ENCODE measurements around the gene SMYD3. TPM values are rescaled to one million over a fixed set of nuclear protein-coding genes. Genes with fewer than 3 reads are reported as not detected.

The SMYD3 gene
- total RNA-seq, 2 donors from 2014 or later, result 23.8 to 34.0 TPM

DNA sequence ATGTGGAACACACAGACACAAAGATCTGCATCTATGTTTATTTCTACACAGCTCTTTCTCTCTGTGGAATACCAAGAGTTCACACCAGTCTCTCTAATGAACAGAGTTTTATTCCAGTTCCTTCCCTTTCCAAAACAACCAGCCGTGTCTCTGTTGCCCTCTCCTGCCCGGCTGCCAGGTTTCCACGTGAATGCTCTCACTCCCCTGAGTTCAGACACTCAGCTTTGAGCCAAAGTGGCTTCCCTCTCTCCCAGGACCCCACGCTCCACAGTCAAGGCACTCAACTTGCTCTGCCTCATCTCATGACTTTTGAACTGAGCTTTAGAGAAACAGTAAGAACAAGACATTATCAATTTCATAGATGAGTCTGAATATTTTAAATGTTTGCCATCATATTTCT is 488.9 kb downstream of the SMYD3 start:
- no peaks in the 10 kb centered on the region for H3K36me3 Mint-ChIP-seq (ENCODE audit: low read depth)
- no peak overlapping the region for H3K4me3 Mint-ChIP-seq
- no peak overlapping the region for H3K27ac Mint-ChIP-seq
- H3K4me1 Mint-ChIP-seq, result peaks cover 11% of the 10 kb centered on the region
- no peaks in the 10 kb centered on the region for H3K27me3 Mint-ChIP-seq
- no peaks in the 10 kb centered on the region for H3K9me3 Mint-ChIP-seq
- no peak for ATAC-seq (replicated peaks)

DNA sequence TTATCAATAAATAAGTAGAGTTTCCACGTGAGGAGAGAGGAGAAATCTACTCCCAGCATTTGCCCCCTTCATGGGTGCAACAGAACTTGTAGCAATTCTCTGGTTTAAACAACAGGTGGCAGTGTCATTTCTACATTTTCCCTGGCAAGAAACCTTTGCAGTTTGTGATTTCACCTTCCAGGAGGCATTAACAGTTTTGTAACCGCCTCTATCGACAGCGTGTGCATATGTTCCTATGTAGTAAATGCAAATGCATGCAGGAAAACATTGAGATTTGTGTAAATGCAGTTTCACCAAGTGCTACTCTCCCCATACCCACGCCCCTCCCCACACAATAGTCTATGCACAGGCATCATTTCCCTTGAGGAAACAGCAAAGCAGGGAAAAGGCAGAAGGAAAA is 494.7 kb downstream of the SMYD3 start:
- H3K27me3 Mint-ChIP-seq, result no peaks in the 10 kb centered on the region
- no peaks in the 10 kb centered on the region for H3K9me3 Mint-ChIP-seq
- ATAC-seq (replicated peaks), result no peak
- H3K4me3 Mint-ChIP-seq, result no peak overlapping the region
- H3K36me3 Mint-ChIP-seq (ENCODE audit: low read depth), result no peaks in the 10 kb centered on the region
- no peaks in the 10 kb centered on the region for H3K4me1 Mint-ChIP-seq
- H3K27ac Mint-ChIP-seq, result no peak overlapping the region

DNA sequence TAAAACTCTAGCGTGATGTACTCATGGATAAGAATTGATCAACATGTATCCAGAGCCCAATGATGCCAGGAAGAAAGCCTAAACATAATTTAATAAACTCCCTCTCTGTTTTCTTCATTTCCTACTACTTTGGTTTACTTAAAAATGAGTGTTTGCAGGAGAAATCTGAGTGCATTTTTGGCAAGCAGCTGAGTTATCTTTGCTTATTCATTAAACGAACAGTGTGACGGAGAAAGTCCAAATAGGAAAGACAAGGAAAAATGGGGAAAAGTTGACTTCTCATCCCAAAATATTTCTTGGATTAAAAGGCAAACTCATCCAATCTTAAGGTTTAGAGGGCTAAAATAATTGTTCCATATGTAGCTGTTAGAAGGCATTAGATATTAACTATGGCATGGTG is 496.7 kb downstream of the SMYD3 start:
- no peak for ATAC-seq (replicated peaks)
- no peaks in the 10 kb centered on the region for H3K36me3 Mint-ChIP-seq (ENCODE audit: low read depth)
- H3K27me3 Mint-ChIP-seq, result no peaks in the 10 kb centered on the region
- no peak overlapping the region for H3K27ac Mint-ChIP-seq
- no peaks in the 10 kb centered on the region for H3K9me3 Mint-ChIP-seq
- no peak overlapping the region for H3K4me3 Mint-ChIP-seq
- no peaks in the 10 kb centered on the region for H3K4me1 Mint-ChIP-seq

DNA sequence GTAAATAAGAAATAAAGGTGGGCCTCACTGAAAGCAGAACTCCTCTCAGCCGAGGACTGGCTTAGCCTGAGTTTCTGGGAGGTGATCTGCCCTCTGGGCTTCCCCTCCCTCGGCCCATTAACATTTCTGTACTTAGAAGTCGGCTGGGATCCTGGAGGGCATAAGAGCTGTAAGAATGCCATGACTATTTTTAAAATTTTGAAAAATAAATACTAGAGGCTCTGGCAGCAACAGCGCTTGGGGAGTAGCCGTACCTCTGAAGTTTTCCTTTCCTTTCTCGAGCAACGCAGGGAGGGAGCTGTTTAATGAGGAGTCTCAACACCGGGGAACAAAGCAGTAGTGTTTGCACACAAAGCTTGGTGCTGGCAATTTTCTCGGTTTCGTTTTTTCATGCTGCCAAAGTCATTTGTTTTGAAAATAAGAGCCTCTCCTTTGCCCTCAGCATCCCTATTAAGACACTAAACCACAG is 498.7 kb downstream of the SMYD3 start:
- Mint-ChIP-seq H3K27ac (no peak overlapping the region), H3K4me3 (no peak overlapping the region), H3K9me3 (no peaks in the 10 kb centered on the region), H3K4me1 (no peaks in the 10 kb centered on the region), H3K36me3 (ENCODE audit: low read depth) (no peaks in the 10 kb centered on the region), H3K27me3 (no peaks in the 10 kb centered on the region)
- ATAC-seq (replicated peaks), result no peak

DNA sequence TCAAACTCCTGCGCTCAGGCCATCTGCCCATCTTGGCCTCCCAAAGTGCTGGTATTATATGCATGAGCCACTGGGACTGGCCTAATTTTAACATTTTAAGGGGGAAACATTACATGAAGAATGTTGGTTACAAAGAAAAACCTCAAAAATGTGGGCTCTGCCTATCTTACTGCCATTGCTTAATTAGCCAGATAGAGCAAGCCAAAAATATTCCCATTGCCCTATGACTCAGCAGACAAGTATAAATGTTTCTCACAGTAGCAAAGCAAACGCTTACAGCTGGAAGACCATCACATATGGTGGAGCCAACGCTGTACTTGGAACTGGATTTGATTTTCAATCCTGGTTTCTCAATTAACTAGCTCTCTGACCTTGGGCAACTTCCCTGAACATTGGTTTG is 502.0 kb downstream of the SMYD3 start:
- no peaks in the 10 kb centered on the region for H3K9me3 Mint-ChIP-seq
- no peaks in the 10 kb centered on the region for H3K4me1 Mint-ChIP-seq
- ATAC-seq (replicated peaks), result no peak
- no peaks in the 10 kb centered on the region for H3K36me3 Mint-ChIP-seq (ENCODE audit: low read depth)
- no peaks in the 10 kb centered on the region for H3K27me3 Mint-ChIP-seq
- H3K4me3 Mint-ChIP-seq, result no peak overlapping the region
- H3K27ac Mint-ChIP-seq, result no peak overlapping the region

DNA sequence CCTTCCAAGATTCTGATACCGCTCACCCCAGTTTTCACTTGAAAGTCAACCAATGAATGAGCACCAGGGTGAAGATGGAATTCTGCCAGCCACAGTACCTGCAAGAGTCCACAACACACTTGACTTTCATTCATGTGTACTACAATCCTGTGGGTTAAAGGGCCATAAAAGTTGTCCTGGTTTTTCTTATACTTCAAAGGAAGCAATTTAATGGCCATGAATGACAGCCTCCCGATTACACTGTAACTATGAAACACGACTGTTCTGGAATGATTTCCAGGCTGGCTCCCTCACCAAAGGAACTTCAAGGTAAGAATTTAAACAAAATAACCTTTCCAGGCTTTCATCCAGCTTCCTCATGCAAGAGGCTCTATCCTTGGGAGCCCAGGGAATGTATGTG is 502.8 kb downstream of the SMYD3 start:
- H3K36me3 Mint-ChIP-seq (ENCODE audit: low read depth), result no peaks in the 10 kb centered on the region
- H3K9me3 Mint-ChIP-seq, result no peaks in the 10 kb centered on the region
- no peak overlapping the region for H3K27ac Mint-ChIP-seq

DNA sequence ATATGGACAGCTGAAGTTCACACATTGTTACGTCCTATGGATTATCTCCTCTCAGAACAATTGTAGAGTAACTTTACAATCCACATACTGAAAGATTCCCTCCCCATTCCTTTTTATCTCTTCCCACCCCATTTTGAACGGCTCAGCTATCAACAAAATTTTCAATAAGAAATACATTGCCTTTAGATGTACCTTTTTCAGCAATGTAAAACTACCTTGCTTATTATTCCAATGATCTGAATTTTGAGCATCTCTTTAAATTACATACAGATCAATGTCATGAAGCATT is 503.7 kb downstream of the SMYD3 start:
- H3K4me3 Mint-ChIP-seq, result no peak overlapping the region
- no peaks in the 10 kb centered on the region for H3K36me3 Mint-ChIP-seq (ENCODE audit: low read depth)
- no peaks in the 10 kb centered on the region for H3K27me3 Mint-ChIP-seq
- no peak overlapping the region for H3K27ac Mint-ChIP-seq
- no peaks in the 10 kb centered on the region for H3K4me1 Mint-ChIP-seq
- no peaks in the 10 kb centered on the region for H3K9me3 Mint-ChIP-seq
- no peak for ATAC-seq (replicated peaks)

More for the DNA sequence above, 502.8 kb downstream of the SMYD3 start:
- no peaks in the 10 kb centered on the region for H3K27me3 Mint-ChIP-seq
- no peak overlapping the region for H3K4me3 Mint-ChIP-seq
- ATAC-seq (replicated peaks), result no peak
- H3K4me1 Mint-ChIP-seq, result no peaks in the 10 kb centered on the region

DNA sequence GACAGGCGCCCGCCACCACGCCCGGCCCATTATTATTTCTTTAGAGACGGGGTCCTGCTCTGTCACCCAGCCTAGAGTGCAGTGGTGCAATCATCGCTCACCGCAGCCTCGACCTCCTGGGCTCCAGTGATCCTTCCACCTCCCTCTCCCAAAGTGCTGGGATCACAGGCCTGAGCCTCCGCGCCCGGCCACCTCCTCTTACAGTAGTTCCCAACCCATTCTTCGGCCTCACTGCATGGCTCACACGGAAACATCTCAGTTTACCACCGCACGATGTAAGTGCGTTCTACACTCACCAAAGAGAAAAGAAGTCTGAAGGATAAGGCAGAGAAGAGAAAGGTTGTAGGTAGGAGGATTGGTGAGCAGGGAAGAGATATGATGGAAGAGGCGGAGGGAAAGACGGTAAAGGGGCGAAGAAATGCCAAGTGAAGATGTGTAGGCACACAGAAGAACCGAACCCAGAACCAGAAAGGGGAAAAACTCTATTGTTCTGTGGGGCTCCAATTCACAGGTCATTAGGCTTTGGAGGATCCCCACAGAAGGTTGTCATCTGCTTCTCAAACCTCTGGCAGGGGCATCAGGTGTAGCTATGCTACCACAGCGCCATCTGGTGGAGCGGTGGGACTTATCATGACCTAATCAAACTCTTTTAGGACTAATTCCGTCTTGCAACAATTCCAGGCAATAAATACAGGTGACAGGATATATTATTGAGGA is 504.2 kb downstream of the SMYD3 start:
- H3K4me1 Mint-ChIP-seq, result no peaks in the 10 kb centered on the region
- no peak overlapping the region for H3K4me3 Mint-ChIP-seq
- H3K27me3 Mint-ChIP-seq, result no peaks in the 10 kb centered on the region

DNA sequence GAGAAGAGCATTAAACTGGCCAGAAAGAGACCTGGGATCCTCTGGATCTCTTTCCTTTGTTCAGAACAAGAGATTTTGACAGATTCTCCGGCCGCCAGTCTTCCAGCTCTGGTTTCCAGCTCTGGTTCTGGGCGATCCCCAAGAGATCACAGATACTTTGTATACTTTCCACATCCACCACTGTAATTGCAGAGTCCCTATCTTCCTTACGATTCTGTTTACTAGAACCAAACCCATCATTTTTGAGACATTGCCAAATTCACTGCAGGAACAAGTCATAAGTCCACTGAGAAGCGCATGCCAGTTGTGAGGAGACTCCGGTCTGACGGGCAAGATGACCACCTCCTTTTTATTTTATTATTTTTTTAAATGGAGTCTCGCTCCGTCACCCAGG is 505.2 kb downstream of the SMYD3 start:
- no peaks in the 10 kb centered on the region for H3K4me1 Mint-ChIP-seq
- no peak for ATAC-seq (replicated peaks)

More for the DNA sequence above, 504.2 kb downstream of the SMYD3 start:
- H3K9me3 Mint-ChIP-seq, result no peaks in the 10 kb centered on the region
- peak; percentile 52 for ATAC-seq (replicated peaks)
- H3K36me3 Mint-ChIP-seq (ENCODE audit: low read depth), result no peaks in the 10 kb centered on the region
- no peak overlapping the region for H3K27ac Mint-ChIP-seq

DNA sequence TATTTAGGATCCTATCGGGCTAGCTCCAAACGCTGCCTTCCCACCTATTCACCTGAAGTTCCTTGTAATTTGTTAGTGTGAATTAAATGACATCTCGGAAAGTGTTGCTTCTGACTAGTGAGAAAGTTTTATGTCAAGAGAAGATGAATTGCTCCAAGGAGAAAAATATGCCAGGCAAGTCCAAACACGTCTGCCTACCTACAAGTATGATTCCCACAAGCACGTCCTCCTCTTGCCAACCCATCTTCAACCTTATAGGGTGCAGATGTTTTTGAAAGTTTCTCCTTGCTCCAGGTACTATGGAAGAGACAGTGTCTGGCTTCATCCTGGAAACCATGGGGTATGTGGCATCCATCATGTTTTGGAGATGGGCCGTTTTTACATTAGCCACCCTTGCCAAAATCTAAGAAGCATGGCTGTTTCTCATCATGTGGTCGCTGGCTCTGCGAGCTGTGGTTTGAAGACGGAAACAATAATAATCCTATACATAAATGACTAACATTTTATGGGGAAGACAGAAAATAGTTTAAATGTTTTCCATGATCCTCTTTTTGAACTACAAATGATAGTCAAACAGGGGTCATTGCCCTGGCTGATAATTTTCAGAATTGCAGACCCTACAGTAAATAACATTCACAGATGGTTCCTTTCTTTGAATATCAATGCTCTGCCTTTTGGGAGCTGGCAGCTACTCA is 505.8 kb downstream of the SMYD3 start:
- H3K4me3 Mint-ChIP-seq, result no peak overlapping the region
- H3K4me1 Mint-ChIP-seq, result no peaks in the 10 kb centered on the region
- no peaks in the 10 kb centered on the region for H3K36me3 Mint-ChIP-seq (ENCODE audit: low read depth)
- no peak overlapping the region for H3K27ac Mint-ChIP-seq
- H3K9me3 Mint-ChIP-seq, result no peaks in the 10 kb centered on the region
- H3K27me3 Mint-ChIP-seq, result no peaks in the 10 kb centered on the region
- ATAC-seq (replicated peaks), result no peak

More for the DNA sequence above, 505.2 kb downstream of the SMYD3 start:
- Mint-ChIP-seq H3K36me3 (ENCODE audit: low read depth) (no peaks in the 10 kb centered on the region), H3K27ac (no peak overlapping the region), H3K4me3 (no peak overlapping the region), H3K27me3 (no peaks in the 10 kb centered on the region), H3K9me3 (no peaks in the 10 kb centered on the region)

DNA sequence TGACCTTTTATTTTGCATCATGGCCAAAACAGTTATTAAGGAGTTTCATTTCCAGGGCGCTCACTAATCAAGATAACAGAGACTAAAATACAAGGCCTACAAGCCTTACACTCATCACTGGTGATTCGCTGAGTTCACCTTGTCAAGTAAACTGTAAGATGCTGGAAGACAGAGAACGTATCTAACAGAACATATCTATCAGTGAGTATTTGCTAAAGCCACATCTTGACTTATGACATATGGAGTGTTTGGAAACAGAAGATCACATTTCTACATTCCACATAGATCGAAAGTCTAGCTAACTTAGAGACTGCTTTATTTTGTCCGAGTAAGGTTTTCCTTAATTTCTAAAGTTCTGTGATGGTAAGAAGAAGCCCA is 506.5 kb downstream of the SMYD3 start:
- no peaks in the 10 kb centered on the region for H3K9me3 Mint-ChIP-seq
- no peaks in the 10 kb centered on the region for H3K4me1 Mint-ChIP-seq
- H3K27ac Mint-ChIP-seq, result peak overlapping the region; percentile 32
- no peak overlapping the region for H3K4me3 Mint-ChIP-seq
- no peaks in the 10 kb centered on the region for H3K36me3 Mint-ChIP-seq (ENCODE audit: low read depth)
- H3K27me3 Mint-ChIP-seq, result no peaks in the 10 kb centered on the region
- ATAC-seq (replicated peaks), result no peak

DNA sequence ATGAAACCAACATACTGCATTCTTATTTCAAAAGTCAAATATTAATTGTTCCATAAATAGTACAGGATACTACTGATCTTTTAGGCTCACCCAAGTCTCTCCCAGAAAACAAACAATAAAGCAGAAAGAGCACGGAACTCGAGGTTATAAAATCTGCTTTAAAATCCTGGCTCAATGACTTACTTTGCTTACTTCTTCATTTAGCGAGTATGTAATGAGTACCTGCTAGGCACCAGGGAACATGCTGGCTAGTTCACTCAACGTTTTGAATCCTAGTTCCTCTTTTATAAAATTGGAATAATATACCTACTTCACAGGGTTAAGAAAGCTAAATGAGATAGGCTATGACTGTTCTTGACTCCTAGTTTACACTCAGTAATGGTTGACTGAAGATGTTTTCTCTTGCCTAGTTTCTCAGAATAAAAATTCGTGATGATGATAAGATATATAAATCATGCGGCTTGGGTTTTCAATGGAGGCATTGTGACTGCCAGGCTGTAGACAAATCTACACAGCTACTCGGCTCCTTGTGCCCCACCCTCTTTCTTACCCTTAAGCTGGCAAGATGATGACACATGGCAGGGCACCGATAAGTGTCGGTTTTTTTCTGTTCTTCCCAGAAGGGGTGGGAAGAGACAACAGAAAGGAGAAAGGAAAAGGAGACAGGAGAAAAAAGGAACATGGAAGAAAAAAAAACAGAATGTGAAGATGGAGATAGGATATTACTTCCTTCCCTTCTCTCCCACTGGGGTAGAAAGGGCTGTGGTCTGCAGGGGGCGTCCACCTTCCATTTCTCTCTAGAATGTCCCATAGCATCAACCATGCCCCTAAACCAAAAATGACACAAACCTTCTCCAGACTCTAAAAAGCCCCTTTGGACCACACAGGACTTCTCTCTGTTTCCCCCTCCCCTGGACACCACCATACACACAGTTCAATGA is 507.1 kb downstream of the SMYD3 start:
- Mint-ChIP-seq H3K4me1 (no peaks in the 10 kb centered on the region), H3K27ac (peak overlapping the region; percentile 32), H3K36me3 (ENCODE audit: low read depth) (no peaks in the 10 kb centered on the region), H3K4me3 (no peak overlapping the region), H3K27me3 (no peaks in the 10 kb centered on the region), H3K9me3 (no peaks in the 10 kb centered on the region)
- ATAC-seq (replicated peaks), result no peak

DNA sequence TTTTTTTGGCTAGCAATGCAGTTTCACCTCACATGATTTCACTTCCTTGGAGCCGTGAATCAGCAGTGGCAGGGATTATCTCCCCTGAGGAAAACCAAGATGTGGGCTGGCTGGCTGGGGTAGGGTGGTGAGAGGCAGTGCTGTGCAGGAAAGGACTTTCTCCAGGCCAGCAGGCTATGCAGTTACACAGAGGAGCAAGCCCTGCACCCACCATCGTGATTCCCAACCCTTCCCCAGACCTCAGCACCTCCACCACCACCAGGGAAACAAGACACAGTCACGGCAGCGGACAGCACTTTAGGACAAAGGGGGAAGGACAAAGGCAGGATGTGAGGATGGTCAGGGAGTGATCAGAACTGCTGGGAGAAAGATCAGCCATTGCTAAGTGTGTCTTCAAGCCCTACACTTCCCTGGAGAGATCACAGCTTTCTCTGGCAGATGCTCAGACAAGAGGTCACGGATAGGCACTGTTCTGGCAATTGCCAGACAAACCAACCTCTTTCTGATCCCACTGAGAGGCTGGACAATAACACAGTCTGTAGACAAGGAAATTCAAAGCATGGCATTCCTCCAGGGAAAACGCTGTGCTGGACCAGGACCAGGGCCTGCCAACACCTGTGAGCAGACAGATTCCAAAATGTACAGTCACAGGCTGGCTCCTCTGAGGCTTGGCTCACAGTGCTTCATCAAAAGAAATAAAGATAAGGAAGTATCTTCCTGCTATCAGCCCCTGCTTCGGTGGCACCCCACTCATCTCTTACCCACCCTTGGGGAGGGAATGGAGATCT is 509.4 kb downstream of the SMYD3 start:
- Mint-ChIP-seq H3K27ac (no peak overlapping the region), H3K36me3 (ENCODE audit: low read depth) (no peaks in the 10 kb centered on the region), H3K9me3 (no peaks in the 10 kb centered on the region), H3K4me1 (no peaks in the 10 kb centered on the region), H3K4me3 (no peak overlapping the region), H3K27me3 (no peaks in the 10 kb centered on the region)
- no peak for ATAC-seq (replicated peaks)

DNA sequence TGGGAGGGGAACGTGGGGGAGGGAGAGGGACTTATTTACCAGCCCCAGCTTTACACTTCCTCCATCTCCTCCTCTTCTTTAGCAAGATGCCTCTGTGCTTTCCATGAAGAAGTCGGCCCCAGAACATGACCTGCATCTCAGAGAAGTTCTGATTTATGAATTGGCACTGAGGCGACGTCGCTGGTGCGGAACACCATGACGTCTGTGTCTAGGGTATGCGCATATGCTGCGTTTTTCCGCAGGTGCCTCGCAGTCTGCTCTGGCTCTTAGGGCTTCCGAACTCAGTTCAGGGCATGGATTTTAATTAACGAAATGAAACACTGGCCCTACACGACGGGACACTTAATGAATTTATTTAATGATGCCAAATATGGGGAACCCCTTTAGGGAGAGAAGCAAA is 510.3 kb downstream of the SMYD3 start:
- H3K36me3 Mint-ChIP-seq (ENCODE audit: low read depth), result no peaks in the 10 kb centered on the region
- no peak for ATAC-seq (replicated peaks)
- no peak overlapping the region for H3K27ac Mint-ChIP-seq
- H3K9me3 Mint-ChIP-seq, result no peaks in the 10 kb centered on the region
- no peaks in the 10 kb centered on the region for H3K4me1 Mint-ChIP-seq
- no peaks in the 10 kb centered on the region for H3K27me3 Mint-ChIP-seq
- no peak overlapping the region for H3K4me3 Mint-ChIP-seq
